SH-SY5Y (cell line): ENCODE results near the gene TNF.

Experiments used
- GATA2 ChIP-seq: IDR thresholded peaks from 2 replicates; pipeline ENCODE4 v1.6.1; 2011; ENCODE audit warnings: mild to moderate bottlenecking, low read depth, low read length
- GATA3 ChIP-seq: IDR thresholded peaks from 2 replicates; pipeline ENCODE4 v1.6.1; 2011; ENCODE audit warnings: low read depth, mild to moderate bottlenecking, low read length, moderate library complexity

- TF ChIP-seq GATA3 (no peak; the same call in 1 of the 2 replicates), GATA2 (peak; percentile 52; the same call in 1 of the 2 replicates)
These were observed 754 bp downstream of the TNF start for GRCh38 chr6:31575952-31576685.
